Measurements from ENCODE around the gene JAKMIP2.
"Not testable (repeated sequence)": the region's sequence is repeated elsewhere in the genome, so short reads cannot be mapped to it uniquely, and the experiment has no call there.

JAKMIP2 gene

GRCh38 chr5:147643142-147643541 is 139.4 kb downstream of the JAKMIP2 start:
- no peak for DNase-seq

- no peak for DNase-seq
These were observed 139.9 kb downstream of the JAKMIP2 start for GRCh38 chr5:147642666-147643065.

GRCh38 chr5:147639321-147639720 is 143.2 kb downstream of the JAKMIP2 start:
- DNase-seq, result no peak

GRCh38 chr5:147636729-147636984 is 145.9 kb downstream of the JAKMIP2 start:
- DNase-seq, result no peak

- no peak for DNase-seq
These were observed 146.4 kb downstream of the JAKMIP2 start for GRCh38 chr5:147635882-147636728.

- DNase-seq, result not testable (repeated sequence)
These were observed 147.1 kb downstream of the JAKMIP2 start for GRCh38 chr5:147635439-147635838.

- DNase-seq, result no peak
These were observed 149.4 kb downstream of the JAKMIP2 start for GRCh38 chr5:147633173-147633572.

- DNase-seq, result no peak
These were observed 151.0 kb downstream of the JAKMIP2 start for GRCh38 chr5:147631428-147632003.

- DNase-seq, result no peak
These were observed 153.3 kb downstream of the JAKMIP2 start for GRCh38 chr5:147629196-147629595.

- DNase-seq, result peak; percentile 69
These were observed 154.3 kb downstream of the JAKMIP2 start for GRCh38 chr5:147628058-147628895.

GRCh38 chr5:147626464-147626863 is 156.1 kb downstream of the JAKMIP2 start:
- DNase-seq, result no peak

GRCh38 chr5:147621016-147621415 is 161.5 kb downstream of the JAKMIP2 start:
- DNase-seq, result no peak

- DNase-seq, result no peak
These were observed 163.1 kb downstream of the JAKMIP2 start for GRCh38 chr5:147619281-147619878.

GRCh38 chr5:147617711-147618350 is 164.7 kb downstream of the JAKMIP2 start:
- DNase-seq, result no peak

- DNase-seq, result no peak
These were observed 165.3 kb downstream of the JAKMIP2 start for GRCh38 chr5:147617191-147617606.

GRCh38 chr5:147616421-147616820 is 166.1 kb downstream of the JAKMIP2 start:
- no peak for DNase-seq

GRCh38 chr5:147613359-147613758 is 169.2 kb downstream of the JAKMIP2 start:
- no peak for DNase-seq

GRCh38 chr5:147611483-147611882 is 171.0 kb downstream of the JAKMIP2 start:
- no peak for DNase-seq

- DNase-seq, result no peak
These were observed 171.7 kb downstream of the JAKMIP2 start for GRCh38 chr5:147610798-147611197.

GRCh38 chr5:147601652-147602051 is 180.9 kb downstream of the JAKMIP2 start:
- DNase-seq, result no peak

GRCh38 chr5:147591120-147591519 is 191.4 kb downstream of the JAKMIP2 start:
- no peak for DNase-seq

GRCh38 chr5:147590096-147590495 is 192.4 kb downstream of the JAKMIP2 start:
- DNase-seq, result no peak

GRCh38 chr5:147586832-147587231 is 195.7 kb downstream of the JAKMIP2 start:
- no peak for DNase-seq

Measured in right hindlimb (tissue), 1 donor.